CD4-positive, alpha-beta T cell treated with Interleukin-15 for 4 hours (primary cell): ENCODE data around the gene NIPBL.
"Not testable (repeated sequence)": the region's sequence is repeated elsewhere in the genome, so short reads cannot be mapped to it uniquely, and the experiment has no call there.

Experiments
- DNase-seq: peaks from one replicate; pipeline ENCODE4 v3.0.0-alpha.2; 2020; ENCODE audit warnings: low spot score

NIPBL gene

GRCh38 chr5:37028910-37029309 is 152.3 kb downstream of the NIPBL start:
- DNase-seq, result no peak

- DNase-seq, result no peak
These were observed 152.9 kb downstream of the NIPBL start for GRCh38 chr5:37029436-37029835.

DNA sequence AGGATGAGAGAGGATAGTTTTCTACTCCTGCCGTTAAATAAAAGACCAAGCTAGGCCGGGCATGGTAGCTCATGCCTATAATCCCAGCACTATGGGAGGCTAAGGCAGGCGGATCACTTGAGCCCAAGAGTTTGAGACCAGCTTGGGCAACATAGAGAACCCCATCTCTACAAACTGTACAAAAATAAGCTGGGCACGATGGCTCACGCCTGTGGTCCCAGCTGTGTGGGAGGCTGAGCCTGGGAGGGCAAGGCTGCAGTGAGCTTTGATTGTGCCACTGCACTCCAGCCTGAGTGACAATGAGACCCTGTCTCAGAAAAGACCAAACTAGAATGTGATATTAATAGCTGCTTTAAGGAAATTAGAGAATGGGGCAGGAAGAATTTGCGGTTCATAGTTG is 158.4 kb downstream of the NIPBL start:
- no peak for DNase-seq

DNA sequence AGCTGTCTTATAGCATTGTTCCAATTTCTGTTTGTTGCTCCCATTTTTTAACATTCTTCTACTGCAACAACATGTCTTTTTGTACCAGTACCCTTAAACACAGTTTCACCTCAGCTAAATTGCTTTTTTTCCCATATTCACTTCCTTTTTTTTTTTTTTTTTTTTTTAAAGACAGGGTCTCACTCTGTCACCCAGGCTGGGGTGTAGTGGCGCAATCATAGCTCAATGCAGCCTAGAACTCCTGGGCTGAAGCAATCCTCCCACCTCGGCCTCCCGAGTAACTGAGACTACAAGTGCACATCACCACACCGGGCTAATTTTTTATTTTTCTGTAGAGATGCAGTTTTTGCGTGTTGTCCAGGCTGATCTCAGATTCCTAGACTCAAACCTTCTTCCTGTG is 161.3 kb downstream of the NIPBL start:
- no peak for DNase-seq

- DNase-seq, result no peak
These were observed 163.3 kb downstream of the NIPBL start for GRCh38 chr5:37039824-37040223.

- DNase-seq, result no peak
These were observed 167.1 kb downstream of the NIPBL start for GRCh38 chr5:37043693-37044092.

- no peak for DNase-seq
These were observed 167.6 kb downstream of the NIPBL start for GRCh38 chr5:37044120-37044519.

GRCh38 chr5:37045703-37046102 is 169.1 kb downstream of the NIPBL start:
- no peak for DNase-seq

DNA sequence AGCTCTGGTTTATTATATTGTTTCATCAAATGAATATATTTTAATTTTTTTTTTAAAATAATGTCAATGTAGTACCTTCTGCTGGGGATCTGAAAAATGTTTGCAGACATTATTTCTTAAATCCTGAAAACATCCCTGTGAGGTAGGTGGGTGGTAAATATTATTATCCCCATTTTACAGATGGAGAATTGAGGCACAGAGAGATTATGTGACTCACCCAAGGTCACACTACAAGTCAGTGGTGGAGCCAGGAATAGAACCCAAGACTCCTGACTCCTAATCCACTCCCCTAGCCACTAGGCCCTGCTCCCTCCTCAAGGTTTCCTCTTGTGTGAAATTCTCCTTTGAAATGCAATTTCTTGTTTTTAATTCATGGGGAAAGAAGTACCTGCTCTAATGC is 171.4 kb downstream of the NIPBL start:
- no peak for DNase-seq

DNA sequence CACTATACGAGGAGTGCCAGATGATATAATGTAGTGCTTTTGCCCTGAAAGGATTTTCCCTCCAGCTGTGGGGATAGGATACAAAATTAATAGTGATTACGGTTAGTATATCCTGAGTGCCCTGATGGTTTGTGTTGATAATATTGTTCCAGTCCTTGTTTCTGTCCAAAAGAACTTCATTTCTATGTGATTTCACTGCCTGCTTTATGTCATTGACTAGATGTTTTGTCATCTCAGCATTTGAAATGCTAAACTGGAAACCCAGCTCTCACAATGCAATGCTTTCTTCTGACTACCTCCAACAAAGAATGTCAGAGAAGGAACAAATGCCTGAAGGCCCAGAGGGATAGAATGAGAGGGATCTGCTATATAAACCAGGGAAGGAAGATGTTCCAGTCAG is 177.8 kb downstream of the NIPBL start:
- DNase-seq, result no peak

DNA sequence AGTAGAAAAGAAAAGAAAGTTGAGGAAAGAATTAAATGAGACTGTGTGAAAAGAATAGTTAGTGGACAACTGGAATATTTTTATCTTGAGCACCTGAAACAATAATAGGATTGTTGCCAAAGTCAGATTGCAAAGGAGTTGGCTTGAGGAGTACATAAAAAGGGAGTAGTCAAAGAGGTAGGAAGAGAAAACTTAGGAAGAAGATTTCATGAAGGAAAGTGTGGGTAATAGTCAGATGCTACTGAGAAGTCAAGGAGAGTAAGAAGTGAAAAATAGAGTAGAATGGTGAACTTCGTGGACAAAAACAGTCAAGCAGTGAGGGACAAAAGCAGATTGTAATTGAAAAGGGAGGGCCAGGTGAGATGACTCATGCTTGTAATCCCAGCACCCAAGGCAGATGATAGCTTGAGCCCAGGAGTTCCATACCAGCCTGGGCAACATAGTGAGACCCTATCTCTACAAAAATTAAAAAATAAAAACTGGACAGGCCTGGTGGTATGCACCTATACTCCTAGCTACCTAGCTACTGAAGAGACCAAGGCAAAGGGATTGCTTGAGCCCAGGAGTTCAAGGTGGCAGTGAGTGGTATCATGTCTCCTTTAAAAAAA is 178.9 kb downstream of the NIPBL start:
- DNase-seq, result no peak

DNA sequence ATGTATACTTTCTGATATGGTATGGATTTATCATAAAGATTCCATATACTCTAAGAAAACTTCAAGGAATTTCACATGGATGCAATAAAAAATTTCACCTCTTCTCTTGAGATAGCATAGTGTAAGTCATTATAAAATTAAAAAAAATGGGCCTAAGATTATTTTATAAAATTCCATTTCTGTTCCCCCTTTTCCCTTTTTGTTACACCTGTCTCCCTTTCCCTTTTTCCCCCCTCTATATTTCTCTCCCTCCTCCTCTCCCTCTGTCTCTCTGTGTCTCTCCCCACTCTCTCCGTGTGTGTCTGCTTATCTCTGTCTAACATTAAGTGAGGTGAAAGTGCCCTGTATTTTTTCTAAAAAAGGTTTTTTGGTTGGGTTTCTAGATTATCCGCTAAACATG is 180.2 kb downstream of the NIPBL start:
- DNase-seq, result no peak

DNA sequence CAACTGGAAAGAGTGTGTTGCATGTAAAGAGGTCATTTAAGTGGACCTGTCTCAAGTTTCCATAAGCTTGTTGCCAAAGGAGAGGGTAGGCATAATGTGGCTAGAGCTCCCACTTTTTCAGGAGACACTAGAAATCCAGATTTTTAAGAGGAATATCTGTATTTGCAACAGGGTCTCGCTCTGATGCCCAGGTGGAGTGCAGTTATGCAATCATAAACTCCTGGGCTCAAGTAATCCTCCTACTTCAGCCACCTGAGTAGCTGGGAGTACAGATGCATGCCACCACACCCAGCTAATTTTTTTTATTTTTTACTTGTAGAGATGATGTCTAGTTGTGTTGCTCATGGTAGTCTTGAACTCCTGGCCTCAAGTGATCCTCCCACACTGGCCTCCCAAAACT is 183.5 kb downstream of the NIPBL start:
- no peak for DNase-seq

DNA sequence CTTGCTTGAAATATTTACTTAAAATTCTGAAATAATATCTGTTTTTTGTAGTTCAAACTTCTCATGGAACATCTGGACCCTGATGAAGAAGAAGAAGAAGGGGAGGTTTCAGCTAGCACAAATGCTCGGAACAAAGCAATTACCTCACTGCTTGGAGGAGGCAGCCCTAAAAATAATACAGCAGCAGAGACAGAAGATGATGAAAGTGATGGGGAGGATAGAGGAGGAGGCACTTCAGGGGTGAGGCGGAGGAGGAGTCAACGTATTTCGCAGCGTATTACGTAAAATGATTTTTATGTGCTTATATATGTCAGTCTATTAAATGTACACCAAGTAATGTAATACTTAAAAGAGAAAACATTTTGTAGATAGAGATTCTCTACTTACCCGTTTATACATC is 187.2 kb downstream of the NIPBL start:
- DNase-seq, result no peak

DNA sequence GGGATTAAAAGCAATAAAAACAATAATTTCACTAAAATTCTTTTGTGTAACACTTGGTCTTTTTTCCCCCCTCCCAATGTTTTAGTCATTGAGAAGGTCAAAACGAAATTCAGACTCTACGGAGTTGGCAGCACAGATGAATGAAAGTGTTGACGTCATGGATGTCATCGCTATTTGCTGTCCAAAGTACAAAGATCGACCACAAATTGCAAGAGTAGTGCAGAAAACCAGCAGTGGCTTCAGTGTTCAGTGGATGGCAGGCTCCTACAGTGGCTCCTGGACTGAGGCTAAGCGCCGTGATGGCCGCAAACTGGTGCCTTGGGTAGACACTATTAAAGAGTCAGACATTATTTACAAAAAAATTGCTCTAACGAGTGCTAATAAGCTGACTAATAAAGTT is 187.9 kb downstream of the NIPBL start:
- no peak for DNase-seq

- DNase-seq, result no peak
These were observed 194.9 kb downstream of the NIPBL start for GRCh38 chr5:37071487-37071886.

DNA sequence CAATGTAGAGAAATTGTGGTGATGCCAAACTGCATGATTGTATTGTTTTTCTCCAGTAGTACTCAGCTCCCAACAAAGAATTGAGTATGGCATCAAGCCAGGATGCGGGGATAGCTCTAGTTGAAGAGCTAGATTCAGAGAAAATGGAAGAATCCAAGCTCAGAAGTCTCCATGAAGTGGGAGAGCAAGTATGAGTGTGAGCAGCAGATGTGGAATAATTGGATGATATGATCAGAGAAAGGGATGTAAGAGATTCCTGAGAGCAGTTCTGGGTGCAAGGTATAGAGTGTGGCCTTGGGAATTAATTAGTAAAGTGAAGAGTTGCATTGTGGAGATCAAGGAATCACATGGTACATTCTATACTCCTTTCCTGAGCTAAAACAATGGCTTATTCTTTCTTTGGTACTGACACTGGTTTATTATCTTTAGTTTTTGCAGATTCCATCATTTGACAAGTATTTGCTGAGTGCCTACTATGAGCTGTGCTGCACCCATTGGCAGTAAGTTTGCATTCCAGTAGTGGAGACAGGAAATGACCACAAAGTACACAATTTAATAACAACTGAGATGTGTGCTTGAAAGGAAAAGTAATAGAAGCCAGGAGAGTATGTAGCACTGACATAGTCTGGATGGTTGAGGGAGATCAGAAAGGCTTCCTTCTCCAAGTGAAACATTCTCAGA is 195.5 kb downstream of the NIPBL start:
- no peak for DNase-seq

- DNase-seq, result no peak
These were observed 198.9 kb downstream of the NIPBL start for GRCh38 chr5:37075399-37075950.

- DNase-seq, result no peak
These were observed 200.6 kb downstream of the NIPBL start for GRCh38 chr5:37077146-37077545.

DNA sequence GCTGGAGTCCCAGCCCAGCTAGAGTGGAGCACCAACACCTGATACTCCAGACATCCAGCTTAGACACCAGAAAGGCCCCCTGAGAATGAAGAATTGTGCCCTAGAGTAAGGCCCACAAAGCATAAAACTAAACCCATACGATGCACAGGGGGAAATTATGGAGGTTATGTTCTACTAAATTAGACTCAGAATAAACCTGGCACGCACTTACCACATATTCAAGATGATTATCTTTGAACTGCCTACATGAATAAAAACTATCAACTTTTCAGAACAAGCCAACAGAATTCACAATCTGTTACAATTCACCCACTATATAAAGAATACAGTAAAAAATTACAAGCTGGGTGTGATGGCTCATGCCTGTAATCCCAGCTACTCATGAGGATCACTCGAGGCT is 204.1 kb downstream of the NIPBL start:
- DNase-seq, result no peak

DNA sequence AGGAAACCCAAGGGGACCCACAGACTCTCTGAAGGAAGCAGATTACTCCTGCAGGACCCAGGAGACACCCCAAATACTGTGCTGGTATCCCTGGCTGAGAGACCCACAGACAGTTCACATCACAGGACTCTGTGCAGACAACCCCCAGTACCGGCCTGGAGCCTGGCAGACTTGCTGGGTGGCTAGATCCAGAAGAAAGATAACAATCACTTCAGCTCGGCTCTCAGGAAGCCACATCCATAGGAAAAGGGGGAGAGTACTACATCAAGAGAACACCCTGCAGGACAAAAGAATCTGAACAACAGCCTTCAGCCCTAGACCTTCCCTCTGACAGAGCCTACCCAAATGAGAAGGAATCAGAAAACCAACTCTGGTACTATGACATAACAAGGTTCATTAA is 206.4 kb downstream of the NIPBL start:
- DNase-seq, result not testable (repeated sequence)

DNA sequence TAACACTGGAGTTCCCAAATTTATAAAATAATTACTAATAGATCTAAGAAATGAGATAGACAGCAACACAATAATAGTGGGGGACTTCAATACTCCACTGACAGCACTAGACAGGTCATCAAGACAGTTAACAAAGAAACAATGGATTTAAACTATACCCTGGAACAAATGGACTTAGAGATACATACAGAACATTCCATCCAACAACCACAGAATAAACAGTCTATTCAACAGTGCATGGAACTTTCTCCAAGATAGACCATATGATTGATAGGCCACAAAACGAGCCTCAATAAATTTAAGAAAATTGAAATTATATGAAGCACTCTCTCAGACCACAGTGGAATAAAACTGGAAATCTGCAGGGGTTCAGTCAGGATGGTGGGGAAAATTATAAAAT is 209.5 kb downstream of the NIPBL start:
- not testable (repeated sequence) for DNase-seq

GRCh38 chr5:37086466-37087173 is 210.1 kb downstream of the NIPBL start:
- no peak for DNase-seq
